Nephron (organoid): ENCODE measurements around the gene SLC13A4.

Experiments used
- H3K27ac Mint-ChIP-seq, 3 experiments: 2 replicates each; pipeline ENCODE4 v1.8.0; 2020; ENCODE audit warnings: mixed read lengths in 3 of 3, mild to moderate bottlenecking in 2 of 3, moderate library complexity in 1 of 3
- H3K27me3 Mint-ChIP-seq: 2 replicates; pipeline ENCODE4 v1.8.0; 2021; ENCODE audit warnings: low read depth, mild to moderate bottlenecking, moderate library complexity, mixed read lengths
- H3K36me3 Mint-ChIP-seq: 2 replicates; pipeline ENCODE4 v1.8.0; 2020; ENCODE audit warnings: low read depth, mixed read lengths
- H3K4me1 Mint-ChIP-seq: 2 replicates; pipeline ENCODE4 v1.8.0; 2020; ENCODE audit warnings: mixed read lengths
- H3K4me3 Mint-ChIP-seq, 3 experiments: 2 replicates each; pipeline ENCODE4 v1.8.0; 2020; ENCODE audit warnings: mild to moderate bottlenecking in 3 of 3, mixed read lengths in 3 of 3, moderate library complexity in 2 of 3
- H3K9me3 Mint-ChIP-seq: 2 replicates; pipeline ENCODE4 v1.8.0; 2020; ENCODE audit warnings: mixed read lengths
- TF ChIP-seq, protein P1 (sequence below), 3 experiments: fragments of 200-600 bp; sonication (generic); IDR thresholded peaks; one replicate each; pipeline ENCODE4 v1.5.0; 2021; ENCODE audit warnings: antibody characterized with exemption in 3 of 3; ENCODE audit not compliant: unreplicated experiment in 3 of 3

The SLC13A4 gene

DNA sequence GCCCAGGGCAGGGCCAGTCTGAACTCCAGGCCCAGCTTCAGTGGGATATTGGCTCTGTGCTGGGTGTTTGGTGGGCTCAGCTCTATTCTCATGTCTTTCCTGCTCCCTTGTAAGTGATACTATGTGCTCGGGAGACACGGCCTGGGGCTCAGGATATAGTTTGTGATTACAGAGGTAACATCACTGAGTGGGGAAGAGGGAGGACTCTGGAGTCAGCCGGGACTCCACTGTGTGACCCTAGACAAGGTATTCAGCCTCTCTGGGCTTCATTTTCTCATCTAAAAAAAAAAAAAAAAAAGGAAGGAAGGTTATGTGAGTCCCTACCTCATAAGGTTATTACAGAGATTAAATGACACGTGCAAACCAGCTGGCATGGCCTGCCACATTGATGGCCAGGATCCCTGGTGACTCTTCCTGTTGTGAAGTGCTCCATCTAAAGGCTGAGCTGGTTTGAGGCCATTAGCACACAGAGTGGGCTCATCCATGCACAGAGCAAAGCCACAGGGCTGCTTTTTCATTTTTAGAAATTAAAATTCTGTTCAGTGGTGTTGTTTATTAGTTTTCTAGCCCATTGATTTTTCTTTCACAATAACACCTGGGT lies 15.7 kb downstream of the SLC13A4 start:
- TF ChIP-seq, protein P1, sequence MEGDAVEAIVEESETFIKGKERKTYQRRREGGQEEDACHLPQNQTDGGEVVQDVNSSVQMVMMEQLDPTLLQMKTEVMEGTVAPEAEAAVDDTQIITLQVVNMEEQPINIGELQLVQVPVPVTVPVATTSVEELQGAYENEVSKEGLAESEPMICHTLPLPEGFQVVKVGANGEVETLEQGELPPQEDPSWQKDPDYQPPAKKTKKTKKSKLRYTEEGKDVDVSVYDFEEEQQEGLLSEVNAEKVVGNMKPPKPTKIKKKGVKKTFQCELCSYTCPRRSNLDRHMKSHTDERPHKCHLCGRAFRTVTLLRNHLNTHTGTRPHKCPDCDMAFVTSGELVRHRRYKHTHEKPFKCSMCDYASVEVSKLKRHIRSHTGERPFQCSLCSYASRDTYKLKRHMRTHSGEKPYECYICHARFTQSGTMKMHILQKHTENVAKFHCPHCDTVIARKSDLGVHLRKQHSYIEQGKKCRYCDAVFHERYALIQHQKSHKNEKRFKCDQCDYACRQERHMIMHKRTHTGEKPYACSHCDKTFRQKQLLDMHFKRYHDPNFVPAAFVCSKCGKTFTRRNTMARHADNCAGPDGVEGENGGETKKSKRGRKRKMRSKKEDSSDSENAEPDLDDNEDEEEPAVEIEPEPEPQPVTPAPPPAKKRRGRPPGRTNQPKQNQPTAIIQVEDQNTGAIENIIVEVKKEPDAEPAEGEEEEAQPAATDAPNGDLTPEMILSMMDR (IDR thresholded peaks at IDR 0.05; ENCODE audit: unreplicated experiment in 3 of 3), result no peak

DNA sequence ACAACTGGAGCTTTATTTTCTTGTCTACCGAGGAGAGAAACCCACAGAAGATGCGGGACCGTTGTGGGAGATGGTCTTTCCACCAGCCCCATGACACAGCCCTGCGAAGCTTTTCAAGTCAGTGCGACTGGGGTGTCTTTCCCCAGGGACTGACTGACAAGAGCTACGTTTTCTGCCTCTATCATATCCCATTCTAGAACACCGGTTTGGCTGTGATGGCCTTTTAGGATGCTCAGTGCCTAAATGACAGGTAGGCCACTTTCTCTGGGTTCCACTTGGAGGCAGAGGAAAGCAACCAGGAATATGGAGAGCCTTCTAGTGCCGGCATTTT lies 16.9 kb downstream of the SLC13A4 start:
- no peak overlapping the region for H3K4me3 Mint-ChIP-seq
- TF ChIP-seq, protein P1 (IDR thresholded peaks at IDR 0.05; ENCODE audit: unreplicated experiment in 3 of 3), result peak in 1 of 3 experiments; percentile 7
- peaks cover 5% of the 10 kb centered on the region for H3K4me1 Mint-ChIP-seq
- H3K27ac Mint-ChIP-seq, result no peak overlapping the region
- H3K9me3 Mint-ChIP-seq, result no peaks in the 10 kb centered on the region
- H3K27me3 Mint-ChIP-seq, result no peaks in the 10 kb centered on the region
- H3K36me3 Mint-ChIP-seq, result no peaks in the 10 kb centered on the region

More for the DNA sequence above, 15.7 kb downstream of the SLC13A4 start:
- no peak overlapping the region for H3K27ac Mint-ChIP-seq
- no peaks in the 10 kb centered on the region for H3K36me3 Mint-ChIP-seq
- H3K4me3 Mint-ChIP-seq, result no peak overlapping the region
- no peaks in the 10 kb centered on the region for H3K27me3 Mint-ChIP-seq
- H3K4me1 Mint-ChIP-seq, result peaks cover 10% of the 10 kb centered on the region
- H3K9me3 Mint-ChIP-seq, result no peaks in the 10 kb centered on the region

DNA sequence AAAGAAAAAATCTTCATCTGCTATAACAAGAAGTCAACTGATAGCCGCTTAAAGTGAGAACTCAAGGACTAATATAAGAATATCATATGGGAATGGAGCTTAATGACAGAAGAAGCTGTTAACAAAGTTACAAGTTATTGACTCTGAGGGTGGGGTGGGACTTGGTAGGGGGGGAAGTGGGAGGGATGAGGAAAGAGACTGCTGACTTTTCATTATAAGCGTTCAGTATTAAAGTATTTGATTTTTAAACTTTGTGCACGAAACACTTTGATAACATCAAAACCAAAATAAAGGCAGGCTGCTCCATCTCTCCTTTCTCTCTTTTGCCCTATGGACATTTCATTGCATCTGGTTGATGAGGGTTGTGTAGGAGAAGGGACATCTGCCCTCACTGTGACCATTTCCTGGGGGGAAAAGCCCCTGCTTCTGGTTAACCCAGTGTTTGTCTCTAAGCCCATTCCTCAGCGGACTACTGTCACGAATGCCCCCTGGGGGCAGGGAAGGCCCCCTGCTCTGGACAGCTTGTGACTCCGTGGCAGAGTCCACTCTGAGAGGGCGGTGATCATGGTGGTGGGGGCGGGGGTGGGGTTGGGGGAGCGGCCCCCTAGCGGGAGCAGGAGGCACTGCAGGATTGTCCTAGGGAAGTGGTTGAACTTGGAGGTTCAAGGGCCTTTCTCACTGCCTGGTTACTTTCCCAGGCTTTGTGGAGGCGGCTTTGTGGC lies 17.4 kb downstream of the SLC13A4 start:
- H3K4me1 Mint-ChIP-seq, result peaks cover 5% of the 10 kb centered on the region
- no peak overlapping the region for H3K27ac Mint-ChIP-seq
- H3K9me3 Mint-ChIP-seq, result no peaks in the 10 kb centered on the region
- H3K27me3 Mint-ChIP-seq, result no peaks in the 10 kb centered on the region
- TF ChIP-seq, protein P1 (IDR thresholded peaks at IDR 0.05; ENCODE audit: unreplicated experiment in 3 of 3), result peak; percentile 44 to 66 (median 53)
- no peak overlapping the region for H3K4me3 Mint-ChIP-seq
- no peaks in the 10 kb centered on the region for H3K36me3 Mint-ChIP-seq

DNA sequence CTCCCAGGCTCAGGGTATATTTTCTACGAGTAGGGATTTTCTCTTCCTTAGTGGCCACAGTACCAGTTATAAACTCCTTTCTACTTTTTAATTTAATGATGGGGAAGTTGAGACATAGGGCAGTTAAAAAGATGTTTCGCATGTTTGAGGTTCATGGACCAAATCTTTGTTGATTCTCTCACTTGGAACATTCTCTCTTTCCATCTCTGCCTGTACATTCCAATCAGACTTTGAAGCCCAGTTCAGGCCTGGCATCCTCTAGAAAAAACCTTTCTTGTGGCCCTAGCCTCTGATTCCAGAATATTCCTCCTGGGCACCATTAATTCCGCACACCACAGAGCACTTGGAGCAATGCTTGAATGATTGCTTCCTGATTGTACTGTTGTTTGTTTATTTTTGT lies 18.5 kb downstream of the SLC13A4 start:
- TF ChIP-seq, protein P1 (IDR thresholded peaks at IDR 0.05; ENCODE audit: unreplicated experiment in 3 of 3), result no peak
- Mint-ChIP-seq H3K27ac (no peak overlapping the region), H3K36me3 (no peaks in the 10 kb centered on the region), H3K4me1 (peaks cover 10% of the 10 kb centered on the region), H3K4me3 (no peak overlapping the region), H3K27me3 (no peaks in the 10 kb centered on the region), H3K9me3 (no peaks in the 10 kb centered on the region)

DNA sequence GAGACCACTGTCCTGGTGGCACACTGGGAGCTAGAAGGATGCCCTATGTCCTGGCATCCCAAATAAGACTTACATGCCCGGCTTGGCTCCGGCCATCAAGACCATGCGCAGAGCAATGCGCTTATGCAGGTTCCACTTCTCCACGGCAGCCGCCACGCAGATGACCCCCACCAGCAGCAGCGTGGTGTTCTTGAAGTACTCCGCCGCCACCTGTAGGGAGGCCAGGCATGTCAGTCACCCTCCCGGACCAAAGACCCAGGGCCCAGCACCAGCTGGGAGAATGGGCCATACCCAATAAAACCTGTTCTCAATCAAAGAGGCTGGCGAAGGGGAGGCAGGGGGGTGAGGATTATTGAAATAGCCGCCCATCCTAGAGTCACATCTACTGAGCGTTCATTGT lies 19.9 kb downstream of the SLC13A4 start:
- no peaks in the 10 kb centered on the region for H3K27me3 Mint-ChIP-seq
- H3K4me3 Mint-ChIP-seq, result no peak overlapping the region
- peaks cover 10% of the 10 kb centered on the region for H3K4me1 Mint-ChIP-seq

More for the DNA sequence above, 19.9 kb downstream of the SLC13A4 start:
- H3K36me3 Mint-ChIP-seq, result no peaks in the 10 kb centered on the region
- no peak overlapping the region for H3K27ac Mint-ChIP-seq
- TF ChIP-seq, protein P1 (IDR thresholded peaks at IDR 0.05; ENCODE audit: unreplicated experiment in 3 of 3), result no peak
- H3K9me3 Mint-ChIP-seq, result no peaks in the 10 kb centered on the region
